Measurements from ENCODE around the gene HLCS.

The HLCS gene

GRCh38 chr21:36851121-36851520 lies 115.3 kb downstream of the HLCS start:
- no peak for DNase-seq (ENCODE audit: low read depth in 4 of 4, low spot score in 1 of 4)

- DNase-seq (ENCODE audit: low read depth in 4 of 4, low spot score in 1 of 4): no peak
Observed at GRCh38 chr21:36850372-36850771, 116.1 kb downstream of the HLCS start.

GRCh38 chr21:36849461-36850105 lies 116.9 kb downstream of the HLCS start:
- no peak for DNase-seq (ENCODE audit: low read depth in 4 of 4, low spot score in 1 of 4)

- DNase-seq (ENCODE audit: low read depth in 4 of 4, low spot score in 1 of 4): no peak
Observed at GRCh38 chr21:36848730-36849274, 117.7 kb downstream of the HLCS start.

GRCh38 chr21:36847189-36847588 lies 119.3 kb downstream of the HLCS start:
- DNase-seq (ENCODE audit: low read depth in 4 of 4, low spot score in 1 of 4): no peak

- no peak for DNase-seq (ENCODE audit: low read depth in 4 of 4, low spot score in 1 of 4)
Observed at GRCh38 chr21:36846631-36847030, 119.8 kb downstream of the HLCS start.

GRCh38 chr21:36845790-36846189 lies 120.7 kb downstream of the HLCS start:
- no peak for DNase-seq (ENCODE audit: low read depth in 4 of 4, low spot score in 1 of 4)

GRCh38 chr21:36845070-36845469 lies 121.4 kb downstream of the HLCS start:
- no peak for DNase-seq (ENCODE audit: low read depth in 4 of 4, low spot score in 1 of 4)

GRCh38 chr21:36841866-36842265 lies 124.6 kb downstream of the HLCS start:
- DNase-seq (ENCODE audit: low read depth in 4 of 4, low spot score in 1 of 4): no peak

GRCh38 chr21:36839735-36840134 lies 126.7 kb downstream of the HLCS start:
- no peak for DNase-seq (ENCODE audit: low read depth in 4 of 4, low spot score in 1 of 4)

- no peak for DNase-seq (ENCODE audit: low read depth in 4 of 4, low spot score in 1 of 4)
Observed at GRCh38 chr21:36839123-36839522, 127.3 kb downstream of the HLCS start.

GRCh38 chr21:36835383-36835795 lies 131.1 kb downstream of the HLCS start:
- DNase-seq (ENCODE audit: low read depth in 4 of 4, low spot score in 1 of 4): no peak

GRCh38 chr21:36834192-36834591 lies 132.3 kb downstream of the HLCS start:
- no peak for DNase-seq (ENCODE audit: low read depth in 4 of 4, low spot score in 1 of 4)

- DNase-seq (ENCODE audit: low read depth in 4 of 4, low spot score in 1 of 4): no peak
Observed at GRCh38 chr21:36830100-36830499, 136.4 kb downstream of the HLCS start.

- no peak for DNase-seq (ENCODE audit: low read depth in 4 of 4, low spot score in 1 of 4)
Observed at GRCh38 chr21:36828891-36829515, 137.5 kb downstream of the HLCS start.

GRCh38 chr21:36828208-36828607 lies 138.3 kb downstream of the HLCS start:
- DNase-seq (ENCODE audit: low read depth in 4 of 4, low spot score in 1 of 4): no peak

- no peak for DNase-seq (ENCODE audit: low read depth in 4 of 4, low spot score in 1 of 4)
Observed at GRCh38 chr21:36825658-36826057, 140.8 kb downstream of the HLCS start.

- DNase-seq (ENCODE audit: low read depth in 4 of 4, low spot score in 1 of 4): no peak
Observed at GRCh38 chr21:36821032-36821299, 145.5 kb downstream of the HLCS start.

GRCh38 chr21:36820176-36821031 lies 146.1 kb downstream of the HLCS start:
- DNase-seq (ENCODE audit: low read depth in 4 of 4, low spot score in 1 of 4): no peak

- DNase-seq (ENCODE audit: low read depth in 4 of 4, low spot score in 1 of 4): no peak
Observed at GRCh38 chr21:36817732-36818450, 148.6 kb downstream of the HLCS start.

- DNase-seq (ENCODE audit: low read depth in 4 of 4, low spot score in 1 of 4): no peak
Observed at GRCh38 chr21:36816561-36817130, 149.8 kb downstream of the HLCS start.
